ENCODE data around the gene PRKCQ.
A peak's percentile ranks its signal among the peaks of the same experiment; 100 is the strongest.
"Not testable (repeated sequence)": the region's sequence is repeated elsewhere in the genome, so short reads cannot be mapped to it uniquely, and the experiment has no call there.

The PRKCQ gene

GRCh38 chr10:6595499-6595898, 15.4 kb upstream of the PRKCQ start:
- no peak for DNase-seq (ENCODE audit: low read depth, low spot score)

GRCh38 chr10:6593241-6593671, 13.2 kb upstream of the PRKCQ start:
- DNase-seq (ENCODE audit: low read depth, low spot score): peak; percentile 73

GRCh38 chr10:6592080-6592479, 12.0 kb upstream of the PRKCQ start:
- no peak for DNase-seq (ENCODE audit: low read depth, low spot score)

- DNase-seq (ENCODE audit: low read depth, low spot score): no peak
These were observed 11.6 kb upstream of the PRKCQ start for GRCh38 chr10:6591668-6592067.

- no peak for DNase-seq (ENCODE audit: low read depth, low spot score)
These were observed 10.0 kb upstream of the PRKCQ start for GRCh38 chr10:6590100-6590499.

GRCh38 chr10:6589287-6590094, 9.4 kb upstream of the PRKCQ start:
- DNase-seq (ENCODE audit: low read depth, low spot score): no peak

GRCh38 chr10:6588845-6589244, 8.8 kb upstream of the PRKCQ start:
- DNase-seq (ENCODE audit: low read depth, low spot score): no peak

- no peak for DNase-seq (ENCODE audit: low read depth, low spot score)
These were observed 8.0 kb upstream of the PRKCQ start for GRCh38 chr10:6588082-6588481.

- no peak for DNase-seq (ENCODE audit: low read depth, low spot score)
These were observed 6.4 kb upstream of the PRKCQ start for GRCh38 chr10:6586501-6586900.

- no peak for DNase-seq (ENCODE audit: low read depth, low spot score)
These were observed 3.4 kb upstream of the PRKCQ start for GRCh38 chr10:6583447-6583846.

GRCh38 chr10:6582913-6583312, 2.8 kb upstream of the PRKCQ start:
- not testable (repeated sequence) for DNase-seq (ENCODE audit: low read depth, low spot score)

GRCh38 chr10:6582298-6582697, 2.2 kb upstream of the PRKCQ start:
- no peak for DNase-seq (ENCODE audit: low read depth, low spot score)

- DNase-seq (ENCODE audit: low read depth, low spot score): peak; percentile 66
These were observed 1.7 kb upstream of the PRKCQ start for GRCh38 chr10:6581778-6582228.

GRCh38 chr10:6581223-6581622, 1.1 kb upstream of the PRKCQ start:
- not testable (repeated sequence) for DNase-seq (ENCODE audit: low read depth, low spot score)

GRCh38 chr10:6580279-6581029, 378 bp upstream of the PRKCQ start:
- peak; percentile 87 for DNase-seq (ENCODE audit: low read depth, low spot score)

GRCh38 chr10:6579183-6579903, 733 bp downstream of the PRKCQ start:
- peak; percentile 25 for DNase-seq (ENCODE audit: low read depth, low spot score)

- DNase-seq (ENCODE audit: low read depth, low spot score): no peak
These were observed 1.3 kb downstream of the PRKCQ start for GRCh38 chr10:6578795-6579182.

GRCh38 chr10:6578251-6578771, 1.8 kb downstream of the PRKCQ start:
- no peak for DNase-seq (ENCODE audit: low read depth, low spot score)

- no peak for DNase-seq (ENCODE audit: low read depth, low spot score)
These were observed 3.8 kb downstream of the PRKCQ start for GRCh38 chr10:6576326-6576725.

GRCh38 chr10:6574664-6575176, 5.4 kb downstream of the PRKCQ start:
- no peak for DNase-seq (ENCODE audit: low read depth, low spot score)

GRCh38 chr10:6570893-6571292, 9.2 kb downstream of the PRKCQ start:
- DNase-seq (ENCODE audit: low read depth, low spot score): no peak

- no peak for DNase-seq (ENCODE audit: low read depth, low spot score)
These were observed 10.8 kb downstream of the PRKCQ start for GRCh38 chr10:6569259-6569658.
